GM19463 (cell line): ENCODE results near the gene TAMM41.
"Not testable (repeated sequence)": the region's sequence is repeated elsewhere in the genome, so short reads cannot be mapped to it uniquely, and the experiment has no call there.

Source experiments
- ATAC-seq: cut with Tn5 transposase; IDR thresholded peaks from one replicate; pipeline ENCODE4 v1.9.1; 2021; ENCODE audit warnings: mild to moderate bottlenecking, moderate library complexity; ENCODE audit not compliant: unreplicated experiment

The TAMM41 gene

GRCh38 chr3:11769704-11770476 is 76.8 kb downstream of the TAMM41 start:
- ATAC-seq = no peak

GRCh38 chr3:11768604-11769003 is 78.1 kb downstream of the TAMM41 start:
- no peak for ATAC-seq

GRCh38 chr3:11764931-11765363 is 81.7 kb downstream of the TAMM41 start:
- no peak for ATAC-seq

- no peak for ATAC-seq
Observed at GRCh38 chr3:11759996-11760395, 86.7 kb downstream of the TAMM41 start.

- ATAC-seq = no peak
Observed at GRCh38 chr3:11757929-11758328, 88.8 kb downstream of the TAMM41 start.

- no peak for ATAC-seq
Observed at GRCh38 chr3:11757441-11757875, 89.2 kb downstream of the TAMM41 start.

- ATAC-seq = no peak
Observed at GRCh38 chr3:11755276-11755675, 91.4 kb downstream of the TAMM41 start.

GRCh38 chr3:11752254-11752653 is 94.4 kb downstream of the TAMM41 start:
- not testable (repeated sequence) for ATAC-seq

GRCh38 chr3:11748306-11748705 is 98.4 kb downstream of the TAMM41 start:
- ATAC-seq = not testable (repeated sequence)
